Measurements from ENCODE around the gene SOX6.

SOX6 gene

DNA sequence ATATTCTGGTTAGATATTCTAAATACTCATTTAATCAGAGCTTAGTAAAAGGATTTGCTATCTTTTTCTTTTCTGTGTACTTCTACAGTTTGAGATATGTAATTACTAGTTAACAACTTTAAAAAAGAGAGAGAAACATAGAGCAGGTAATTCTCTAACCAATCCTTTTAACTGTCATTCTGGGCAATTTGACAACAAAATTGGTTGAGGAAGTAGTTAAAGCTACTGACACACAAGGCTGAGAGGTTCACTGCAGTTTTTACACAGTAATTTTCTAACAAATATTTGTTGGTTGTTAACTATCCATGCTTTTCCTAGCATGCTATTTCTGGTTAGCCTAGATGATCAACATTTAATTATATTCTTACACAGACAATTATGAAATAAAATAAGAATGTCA lies 3.6 kb downstream of the SOX6 start:
- Histone ChIP-seq H3K4me2 (ENCODE audit: low read depth, low read length, poor library complexity, severe bottlenecking) (peak overlapping the region; percentile 33), H4K20me1 (ENCODE audit: insufficient read depth, low read length, poor library complexity, severe bottlenecking) (no peaks in the 10 kb centered on the region), H3K36me3 (ENCODE audit: insufficient read depth, low read length) (no peaks in the 10 kb centered on the region), H3F3A (ENCODE audit: low read depth) (no peaks in the 10 kb centered on the region), H3K79me2 (ENCODE audit: insufficient read depth, low read length) (no peaks in the 10 kb centered on the region), H3K4me1 (ENCODE audit: insufficient read depth, low read length, poor library complexity, severe bottlenecking) (peaks cover 21% of the 10 kb centered on the region), H3K4me3 (ENCODE audit: low read length, poor library complexity, severe bottlenecking) (no peak overlapping the region), H3K9me3 (ENCODE audit: insufficient read depth, low read depth, low read length) (no peaks in the 10 kb centered on the region), H3K27me3 (ENCODE audit: insufficient read depth, low read length, poor library complexity, severe bottlenecking) (no peaks in the 10 kb centered on the region), H3K9ac (ENCODE audit: low read depth, low read length, poor library complexity, severe bottlenecking) (peak overlapping the region; percentile 37), H2AFZ (ENCODE audit: low read length) (peak overlapping the region; percentile 43; the same call in 1 of the 2 replicates), H3K9me2 (replicated peaks; ENCODE audit: low read depth, low read length) (no peaks in the 10 kb centered on the region)
- TF ChIP-seq EZH2phosphoT487 (IDR thresholded peaks at IDR 0.05; ENCODE audit: borderline replicate concordance), result no peak
- TF ChIP-seq, protein P1, sequence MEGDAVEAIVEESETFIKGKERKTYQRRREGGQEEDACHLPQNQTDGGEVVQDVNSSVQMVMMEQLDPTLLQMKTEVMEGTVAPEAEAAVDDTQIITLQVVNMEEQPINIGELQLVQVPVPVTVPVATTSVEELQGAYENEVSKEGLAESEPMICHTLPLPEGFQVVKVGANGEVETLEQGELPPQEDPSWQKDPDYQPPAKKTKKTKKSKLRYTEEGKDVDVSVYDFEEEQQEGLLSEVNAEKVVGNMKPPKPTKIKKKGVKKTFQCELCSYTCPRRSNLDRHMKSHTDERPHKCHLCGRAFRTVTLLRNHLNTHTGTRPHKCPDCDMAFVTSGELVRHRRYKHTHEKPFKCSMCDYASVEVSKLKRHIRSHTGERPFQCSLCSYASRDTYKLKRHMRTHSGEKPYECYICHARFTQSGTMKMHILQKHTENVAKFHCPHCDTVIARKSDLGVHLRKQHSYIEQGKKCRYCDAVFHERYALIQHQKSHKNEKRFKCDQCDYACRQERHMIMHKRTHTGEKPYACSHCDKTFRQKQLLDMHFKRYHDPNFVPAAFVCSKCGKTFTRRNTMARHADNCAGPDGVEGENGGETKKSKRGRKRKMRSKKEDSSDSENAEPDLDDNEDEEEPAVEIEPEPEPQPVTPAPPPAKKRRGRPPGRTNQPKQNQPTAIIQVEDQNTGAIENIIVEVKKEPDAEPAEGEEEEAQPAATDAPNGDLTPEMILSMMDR (conservative IDR thresholded peaks at IDR 0.05; ENCODE audit: low read length), result no peak

DNA sequence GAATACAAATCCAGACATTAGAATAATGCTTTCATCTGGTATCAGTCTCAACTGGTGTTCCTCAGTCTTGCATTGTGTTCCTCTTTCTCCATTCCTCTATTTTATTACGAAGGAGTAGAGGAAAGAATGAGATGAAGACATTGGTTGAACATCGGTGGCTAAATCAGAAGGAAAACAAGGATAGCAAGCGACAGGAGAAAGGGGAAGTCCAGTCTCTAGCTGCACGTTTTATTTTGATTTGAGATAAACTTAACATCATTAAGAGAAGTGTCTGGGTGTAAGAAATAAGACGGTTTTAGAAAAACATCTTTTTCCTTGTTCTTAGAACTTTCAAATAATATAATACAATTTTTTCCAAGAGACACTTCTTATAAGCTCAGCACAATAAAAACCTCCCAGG lies 6.2 kb downstream of the SOX6 start:
- H3F3A ChIP-seq (ENCODE audit: low read depth), result no peaks in the 10 kb centered on the region
- no peaks in the 10 kb centered on the region for H3K27me3 ChIP-seq (ENCODE audit: insufficient read depth, low read length, poor library complexity, severe bottlenecking)
- H3K4me3 ChIP-seq (ENCODE audit: low read length, poor library complexity, severe bottlenecking), result no peak overlapping the region
- H3K79me2 ChIP-seq (ENCODE audit: insufficient read depth, low read length), result no peaks in the 10 kb centered on the region
- no peak overlapping the region for H3K4me2 ChIP-seq (ENCODE audit: low read depth, low read length, poor library complexity, severe bottlenecking)
- TF ChIP-seq, protein P1 (conservative IDR thresholded peaks at IDR 0.05; ENCODE audit: low read length), result no peak
- no peak for TF ChIP-seq EZH2phosphoT487 (IDR thresholded peaks at IDR 0.05; ENCODE audit: borderline replicate concordance)
- peaks cover 15% of the 10 kb centered on the region for H3K4me1 ChIP-seq (ENCODE audit: insufficient read depth, low read length, poor library complexity, severe bottlenecking)
- no peaks in the 10 kb centered on the region for H3K9me2 ChIP-seq (replicated peaks; ENCODE audit: low read depth, low read length)
- H4K20me1 ChIP-seq (ENCODE audit: insufficient read depth, low read length, poor library complexity, severe bottlenecking), result no peaks in the 10 kb centered on the region
- H3K9me3 ChIP-seq (ENCODE audit: insufficient read depth, low read depth, low read length), result no peaks in the 10 kb centered on the region
- no peak overlapping the region for H3K9ac ChIP-seq (ENCODE audit: low read depth, low read length, poor library complexity, severe bottlenecking)
- no peaks in the 10 kb centered on the region for H3K36me3 ChIP-seq (ENCODE audit: insufficient read depth, low read length)
- no peak overlapping the region for H2AFZ ChIP-seq (ENCODE audit: low read length)

DNA sequence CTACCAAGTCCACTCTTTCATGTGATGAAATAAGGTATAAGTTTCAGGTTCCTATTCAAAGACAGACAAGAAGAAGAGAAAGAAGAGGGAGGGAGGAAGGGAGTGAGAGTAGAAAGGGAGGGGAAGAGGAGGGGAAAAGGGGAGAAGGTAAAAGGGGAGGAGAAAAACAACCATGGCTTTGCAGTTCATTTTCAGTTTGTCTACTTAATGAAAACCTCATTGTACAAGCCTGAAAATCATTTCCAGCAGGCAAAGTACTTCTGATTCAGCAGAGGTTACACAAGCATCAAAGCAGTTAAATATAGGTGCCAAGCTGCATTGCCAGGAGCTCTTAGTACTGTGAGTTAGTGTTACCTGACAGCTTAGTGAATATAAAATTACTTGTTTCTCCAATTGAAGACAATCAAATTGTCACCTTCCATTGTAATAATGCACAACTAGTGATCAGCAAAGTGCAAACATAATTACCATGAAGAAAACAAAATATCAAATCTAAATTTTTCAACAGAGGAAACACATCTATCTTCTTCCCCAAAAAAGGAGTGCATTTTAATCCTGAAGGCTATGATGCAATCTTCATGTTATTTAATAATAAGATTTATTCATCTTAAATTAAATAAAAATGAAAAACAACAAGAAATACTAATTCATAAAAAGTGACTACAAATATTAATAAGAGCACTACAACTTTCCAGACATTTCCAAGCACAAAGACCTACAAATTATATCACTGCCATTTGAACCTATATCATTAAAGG lies 8.2 kb downstream of the SOX6 start:
- no peak overlapping the region for H2AFZ ChIP-seq (ENCODE audit: low read length)
- H3K36me3 ChIP-seq (ENCODE audit: insufficient read depth, low read length), result no peaks in the 10 kb centered on the region
- peaks cover 10% of the 10 kb centered on the region for H3K4me1 ChIP-seq (ENCODE audit: insufficient read depth, low read length, poor library complexity, severe bottlenecking)
- H3K27me3 ChIP-seq (ENCODE audit: insufficient read depth, low read length, poor library complexity, severe bottlenecking), result no peaks in the 10 kb centered on the region
- no peaks in the 10 kb centered on the region for H3K79me2 ChIP-seq (ENCODE audit: insufficient read depth, low read length)
- H3K9ac ChIP-seq (ENCODE audit: low read depth, low read length, poor library complexity, severe bottlenecking), result no peak overlapping the region
- H4K20me1 ChIP-seq (ENCODE audit: insufficient read depth, low read length, poor library complexity, severe bottlenecking), result no peaks in the 10 kb centered on the region
- TF ChIP-seq, protein P1 (conservative IDR thresholded peaks at IDR 0.05; ENCODE audit: low read length), result no peak
- no peak for TF ChIP-seq EZH2phosphoT487 (IDR thresholded peaks at IDR 0.05; ENCODE audit: borderline replicate concordance)
- H3K9me3 ChIP-seq (ENCODE audit: insufficient read depth, low read depth, low read length), result no peaks in the 10 kb centered on the region
- no peaks in the 10 kb centered on the region for H3K9me2 ChIP-seq (replicated peaks; ENCODE audit: low read depth, low read length)
- no peak overlapping the region for H3K4me2 ChIP-seq (ENCODE audit: low read depth, low read length, poor library complexity, severe bottlenecking)
- H3F3A ChIP-seq (ENCODE audit: low read depth), result no peaks in the 10 kb centered on the region
- H3K4me3 ChIP-seq (ENCODE audit: low read length, poor library complexity, severe bottlenecking), result no peak overlapping the region

All from Loucy (cell line).